Stimulated activated CD4-positive, alpha-beta T cell treated with anti-CD3 and anti-CD28 coated beads, TNF-alpha, amount 100 ng/mL, for 24 hours (primary cell): ENCODE measurements around the gene PTPRN2.
"Not testable (repeated sequence)": the region's sequence is repeated elsewhere in the genome, so short reads cannot be mapped to it uniquely, and the experiment has no call there.

Experiments used
- DNase-seq, 3 experiments: peaks; one replicate each; pipeline ENCODE4 v3.0.0-alpha.2; 2020; ENCODE audit warnings: low read depth in 3 of 3

The PTPRN2 gene

GRCh38 chr7:158229945-158230344, 357.7 kb downstream of the PTPRN2 start:
- DNase-seq, result no peak

- DNase-seq, result no peak
These were observed 358.6 kb downstream of the PTPRN2 start for GRCh38 chr7:158228986-158229385.

DNA sequence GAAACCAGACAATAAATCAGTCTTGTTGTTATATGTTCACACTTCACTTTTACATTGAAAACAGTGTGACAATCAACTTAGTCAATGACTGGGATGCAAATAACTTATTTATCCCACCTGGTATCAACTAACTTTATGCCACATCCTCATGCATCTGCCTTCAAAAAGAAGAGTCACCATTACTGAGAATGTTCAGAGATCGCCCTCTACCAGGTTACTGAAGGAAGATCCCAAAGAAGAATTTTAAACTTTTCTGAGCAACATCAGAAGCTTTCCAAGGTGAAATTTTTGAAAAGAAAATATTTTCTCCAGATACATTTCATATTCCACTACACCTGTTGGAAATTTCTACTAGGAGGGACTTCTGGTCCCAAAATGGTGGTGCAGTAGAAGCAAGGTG, 359.5 kb downstream of the PTPRN2 start:
- DNase-seq, result no peak

DNA sequence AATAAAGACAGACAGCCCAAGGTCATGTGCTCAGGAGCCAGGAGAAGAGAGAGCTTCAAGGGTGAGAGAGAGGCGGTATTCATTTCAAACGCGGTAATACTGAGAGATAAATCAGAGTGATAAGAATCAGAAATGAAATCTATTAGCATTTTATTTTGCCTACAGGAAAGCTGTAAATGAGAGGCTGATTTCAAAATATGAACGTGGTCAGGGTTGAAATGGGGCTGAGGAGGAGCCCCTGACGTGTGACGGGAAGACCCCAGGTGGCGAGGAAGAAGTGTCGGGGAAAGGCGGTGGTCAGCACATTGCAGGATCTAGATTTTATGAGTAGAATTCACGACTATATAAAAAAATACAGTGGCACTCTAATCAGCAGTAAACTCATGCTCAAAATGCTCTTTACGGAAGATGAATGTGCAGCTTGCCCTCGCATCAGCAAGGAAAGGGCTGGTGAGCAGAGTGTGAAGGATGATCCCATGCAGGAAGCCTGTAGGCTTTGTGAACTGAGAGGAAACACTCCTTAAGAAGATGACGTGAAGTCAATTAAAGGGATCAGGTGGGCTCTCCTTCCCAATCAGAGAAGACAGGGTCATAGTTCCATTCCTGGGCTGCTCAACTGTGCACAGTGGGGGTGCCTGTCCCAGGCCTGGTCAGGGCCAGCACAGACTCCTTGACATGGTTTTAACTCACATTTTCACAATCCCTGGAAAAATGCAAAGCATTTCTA, 360.2 kb downstream of the PTPRN2 start:
- DNase-seq, result no peak

DNA sequence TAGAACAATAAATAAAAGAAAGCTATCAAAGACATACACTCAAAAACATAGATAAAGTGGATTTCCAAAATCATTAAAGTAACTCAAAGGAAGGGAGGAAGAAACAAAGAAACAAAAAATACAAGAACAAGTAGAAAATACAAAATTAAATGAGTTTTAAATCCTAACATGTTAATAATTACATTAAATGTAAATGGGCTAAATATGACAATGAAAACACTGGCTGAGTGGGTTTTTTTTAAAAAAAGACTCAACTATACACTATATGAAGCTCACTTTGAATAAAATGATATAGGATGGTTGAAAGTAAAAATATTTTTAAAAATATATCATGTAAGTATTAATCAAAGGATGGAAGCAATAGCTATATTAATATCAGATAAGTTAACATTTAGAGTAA, 371.4 kb downstream of the PTPRN2 start:
- no peak for DNase-seq

- no peak for DNase-seq
These were observed 378.2 kb downstream of the PTPRN2 start for GRCh38 chr7:158209435-158209834.

- no peak for DNase-seq
These were observed 381.3 kb downstream of the PTPRN2 start for GRCh38 chr7:158206341-158206740.

GRCh38 chr7:158204453-158204852, 383.2 kb downstream of the PTPRN2 start:
- no peak for DNase-seq

- DNase-seq, result not testable (repeated sequence)
These were observed 383.7 kb downstream of the PTPRN2 start for GRCh38 chr7:158203948-158204347.

DNA sequence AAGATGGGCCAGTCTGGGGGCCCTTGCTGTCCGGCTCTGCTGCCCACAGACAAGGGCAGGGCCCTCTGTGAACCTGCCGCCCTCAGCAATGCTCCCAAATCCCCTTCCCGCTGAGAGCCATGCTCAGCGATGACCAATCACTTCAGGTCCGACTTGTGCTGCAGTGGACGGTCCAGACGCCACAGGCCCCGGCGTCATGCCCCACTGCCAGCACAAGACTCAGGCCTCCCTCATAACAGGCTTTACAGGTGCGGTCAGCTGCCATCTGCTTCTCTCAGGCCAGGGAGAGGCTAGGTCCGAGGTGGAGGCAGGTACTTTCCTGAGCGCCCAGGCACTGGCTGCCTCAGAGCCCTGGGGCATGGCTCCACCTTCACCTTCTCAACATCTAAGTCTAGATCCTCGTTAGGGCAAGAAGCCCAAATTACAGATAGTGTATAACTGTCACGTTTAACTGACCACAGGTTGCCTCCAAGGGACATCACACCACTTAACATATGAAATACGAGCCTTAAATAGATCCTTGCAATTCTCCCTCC, 393.2 kb downstream of the PTPRN2 start:
- no peak for DNase-seq

DNA sequence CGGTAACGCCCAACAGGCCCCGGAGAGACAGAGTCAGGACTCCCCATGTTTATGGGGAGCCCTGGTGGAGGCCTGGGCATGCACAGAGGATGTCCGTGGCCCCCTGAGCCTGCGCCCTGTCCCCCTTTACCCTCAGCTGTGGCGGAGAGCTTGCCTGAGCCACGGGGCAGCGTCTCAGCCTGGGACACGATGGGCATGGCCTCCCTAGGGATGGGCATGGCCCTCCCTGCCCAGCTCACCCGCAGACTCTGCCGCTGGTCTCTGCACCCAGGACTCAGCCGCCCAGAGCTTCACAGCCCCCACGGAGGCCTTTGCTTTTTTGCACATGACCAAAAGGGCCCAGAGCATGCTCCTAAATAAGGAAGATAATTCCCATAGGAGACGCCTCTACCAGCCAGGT, 394.2 kb downstream of the PTPRN2 start:
- no peak for DNase-seq

DNA sequence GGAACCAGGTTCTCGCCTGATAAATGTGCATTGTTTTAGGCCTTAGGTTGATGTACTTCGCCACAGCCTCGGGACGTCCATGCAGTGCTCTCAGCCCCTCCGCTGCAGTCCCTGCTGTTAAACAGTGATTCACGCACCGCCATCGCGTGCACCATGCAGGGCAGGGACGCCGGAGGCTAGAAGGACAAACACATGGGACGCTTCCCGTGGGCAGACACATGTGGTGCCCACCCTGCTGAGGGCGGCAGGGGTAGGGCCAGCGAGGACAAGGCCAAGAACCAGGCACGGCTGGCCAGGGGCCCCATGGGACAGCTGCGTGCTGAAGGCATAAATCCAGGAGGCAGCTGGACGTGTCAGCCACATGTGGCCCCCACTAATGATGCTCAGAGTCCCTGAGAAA, 394.7 kb downstream of the PTPRN2 start:
- DNase-seq, result no peak

DNA sequence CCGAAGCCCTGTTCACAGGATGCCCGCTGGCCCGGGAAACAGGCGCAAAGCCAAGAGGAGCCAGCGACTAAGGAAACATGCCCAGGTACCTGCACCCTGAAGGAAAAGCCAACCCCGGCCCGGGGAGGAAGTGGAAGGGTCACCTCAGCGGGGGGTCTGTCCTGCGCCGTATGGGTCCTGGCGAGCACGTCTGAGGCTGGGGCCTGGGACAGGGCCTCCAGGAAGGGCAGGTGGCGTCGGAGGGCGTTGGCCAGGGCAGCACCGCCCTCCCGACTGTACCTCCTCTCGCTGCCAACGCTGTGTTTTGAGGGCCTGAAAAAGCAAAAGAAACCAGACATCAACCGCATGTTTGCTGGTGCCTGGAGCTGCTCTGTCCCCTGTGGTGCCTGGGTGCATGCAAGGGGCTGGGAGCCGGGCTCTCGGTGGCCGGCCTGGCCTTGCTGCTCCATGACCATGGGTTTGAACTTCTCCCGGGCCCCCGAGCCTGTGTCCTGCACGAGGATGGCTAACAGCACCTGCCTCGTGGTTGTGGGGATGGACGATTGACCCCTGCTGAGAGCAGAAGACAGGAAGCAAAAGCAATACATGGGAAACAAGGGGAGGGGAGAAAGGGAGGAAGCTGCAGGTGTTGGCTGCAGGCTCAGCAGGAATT, 395.3 kb downstream of the PTPRN2 start:
- no peak for DNase-seq

DNA sequence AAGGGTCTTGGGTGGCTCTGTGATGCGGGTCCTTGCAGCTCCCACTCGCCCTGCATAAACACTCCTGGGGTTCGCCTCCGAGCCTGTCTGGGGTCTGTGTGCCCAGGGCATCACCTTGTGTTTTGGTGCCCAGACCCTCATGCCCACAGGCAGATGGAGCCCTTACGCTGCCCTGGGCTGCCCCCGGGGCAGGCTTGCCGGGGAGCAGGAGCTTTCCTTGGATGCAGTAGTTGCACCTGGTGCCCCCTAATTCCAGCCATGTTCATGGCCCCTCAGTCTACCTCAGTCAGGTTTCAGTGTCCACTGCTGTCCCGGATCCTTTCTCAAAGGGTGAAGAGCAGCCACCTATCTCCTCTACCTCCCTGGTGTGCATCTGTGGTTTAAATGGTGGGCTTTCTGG, 396.0 kb downstream of the PTPRN2 start:
- DNase-seq, result no peak

DNA sequence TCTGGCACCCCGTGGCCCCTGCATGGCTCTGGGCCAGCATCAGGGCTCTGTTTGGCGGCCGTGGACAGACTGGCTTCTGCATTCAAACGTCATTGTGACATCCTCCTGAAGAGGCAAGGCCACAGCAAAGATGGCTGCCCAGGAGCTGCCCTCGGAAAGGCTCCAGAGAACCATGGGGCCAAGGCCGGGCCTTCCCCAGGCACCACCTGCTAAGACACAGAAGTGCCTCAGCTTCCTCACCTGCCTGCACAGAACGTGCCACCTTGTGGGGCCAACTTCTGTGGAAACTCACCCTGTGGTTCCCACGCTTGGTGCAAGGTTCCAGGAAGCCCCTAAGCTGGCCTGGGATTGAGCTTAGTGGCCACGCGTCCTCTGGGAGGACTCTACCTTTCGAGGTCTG, 396.9 kb downstream of the PTPRN2 start:
- no peak for DNase-seq

DNA sequence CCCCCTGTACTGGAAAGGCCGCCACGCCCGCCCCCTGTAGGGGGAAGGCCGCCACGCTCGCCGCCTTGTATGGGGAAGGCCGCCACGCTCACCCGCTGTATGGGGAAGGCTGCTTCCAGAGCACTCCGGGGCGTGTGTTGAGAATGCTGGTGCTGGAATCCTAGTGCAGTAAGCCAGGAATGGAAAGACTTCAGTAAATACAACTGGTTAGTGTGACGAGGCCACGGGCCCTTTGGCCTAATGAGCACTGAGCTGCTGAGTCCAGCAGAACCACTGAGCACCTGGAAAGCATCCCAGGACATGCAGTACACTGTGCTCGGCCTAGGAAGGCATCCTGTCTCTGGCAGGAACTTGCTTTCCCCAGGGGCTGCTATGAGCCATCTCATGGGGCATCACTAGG, 398.9 kb downstream of the PTPRN2 start:
- DNase-seq, result no peak

GRCh38 chr7:158187694-158187994, 400.0 kb downstream of the PTPRN2 start:
- no peak for DNase-seq

GRCh38 chr7:158186864-158187693, 400.5 kb downstream of the PTPRN2 start:
- DNase-seq, result no peak

- DNase-seq, result no peak
These were observed 401.2 kb downstream of the PTPRN2 start for GRCh38 chr7:158186406-158186805.

DNA sequence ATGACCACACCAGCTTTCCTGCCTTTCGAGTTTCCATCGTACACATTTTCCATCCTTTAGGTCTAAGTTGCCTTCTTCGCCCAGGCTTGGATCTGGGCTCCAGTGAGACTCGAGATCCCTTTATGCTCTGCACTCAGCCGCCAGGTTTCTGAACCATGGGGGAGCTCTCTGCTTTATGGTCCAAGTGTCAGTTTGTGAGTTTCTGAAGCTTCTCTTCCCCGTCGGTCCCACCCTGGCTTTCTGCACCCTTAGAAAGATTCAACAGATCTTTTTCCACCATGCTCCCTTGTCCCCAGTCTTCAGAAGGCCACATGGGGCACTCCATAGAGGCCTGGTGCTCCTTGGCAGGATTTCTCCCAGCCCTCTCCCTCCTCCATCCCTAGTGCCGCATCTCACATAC, 402.0 kb downstream of the PTPRN2 start:
- DNase-seq, result no peak

DNA sequence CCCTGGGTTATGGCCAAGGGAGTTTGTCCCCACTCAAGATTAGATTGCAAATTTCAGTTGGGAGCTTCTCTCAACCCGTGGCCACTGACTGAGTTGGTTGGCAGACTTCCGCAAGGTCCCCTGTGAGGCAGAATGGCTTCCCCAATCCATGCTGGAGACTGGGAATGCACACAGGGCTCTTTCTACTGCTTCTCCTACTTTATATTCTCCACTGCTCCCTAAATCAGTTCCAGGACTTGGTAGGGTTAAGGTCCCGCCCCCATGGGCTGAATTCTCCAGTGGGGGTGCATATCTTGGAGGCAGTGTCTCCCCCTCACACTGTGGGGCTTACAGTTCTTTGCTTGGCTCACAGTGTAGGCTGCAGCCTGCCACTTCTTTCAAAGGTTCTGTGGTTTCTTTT, 404.2 kb downstream of the PTPRN2 start:
- DNase-seq, result no peak

DNA sequence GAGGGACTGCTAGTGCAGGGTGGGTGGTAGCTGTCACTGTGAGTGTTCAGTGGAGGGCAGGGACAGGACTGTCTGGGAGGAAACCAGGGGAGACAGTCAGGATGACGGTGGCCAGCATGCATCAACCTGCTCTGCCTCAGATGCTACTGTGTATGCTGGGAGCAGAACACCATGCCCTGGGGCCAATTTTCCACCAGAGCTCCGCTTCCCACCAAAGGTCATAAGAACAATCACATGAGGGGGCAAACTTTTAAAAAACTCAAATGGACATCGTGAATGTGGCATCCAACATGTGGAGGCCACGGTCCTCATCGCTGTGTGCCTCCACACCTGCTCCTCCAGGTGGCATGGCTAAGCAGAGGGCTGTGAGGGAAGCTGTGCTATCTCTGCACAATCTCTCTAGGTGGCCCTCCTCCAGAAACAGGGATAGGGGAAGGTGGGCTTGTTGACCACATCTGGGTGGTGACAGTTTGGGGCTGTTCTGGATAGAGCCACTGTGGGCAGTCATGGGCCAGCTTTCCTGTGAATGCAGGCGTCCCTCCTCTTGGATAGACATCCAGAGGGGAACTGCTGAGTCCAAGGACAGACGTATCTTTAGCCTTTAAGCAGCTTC, 411.0 kb downstream of the PTPRN2 start:
- no peak for DNase-seq
